ENCODE measurements around the gene PALM2AKAP2.

Gene PALM2AKAP2

DNA sequence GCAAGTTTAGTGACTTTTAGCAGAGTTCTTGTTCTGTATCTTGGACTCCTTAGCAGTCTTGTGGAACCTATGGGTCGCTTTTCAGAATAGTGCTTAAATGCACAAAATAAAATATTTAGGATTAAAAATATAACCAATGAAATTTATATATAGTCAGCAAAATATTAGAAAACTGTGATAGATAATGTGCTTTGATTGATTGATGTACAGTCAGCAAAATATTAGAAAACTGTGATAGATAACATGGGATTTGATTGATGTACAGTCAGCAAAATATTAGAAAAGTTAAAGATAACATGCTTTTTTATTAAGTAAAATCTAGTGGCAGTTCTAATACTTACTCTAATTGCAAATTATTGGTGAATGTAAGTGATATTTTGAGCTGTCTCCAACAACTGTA, 16.1 kb downstream of the PALM2AKAP2 start:
- Histone ChIP-seq H3K4me1 (ENCODE audit: control insufficient read depth, insufficient read depth, low read length) (no peaks in the 10 kb centered on the region), H3K4me3 (ENCODE audit: low read length) (no peak overlapping the region)

DNA sequence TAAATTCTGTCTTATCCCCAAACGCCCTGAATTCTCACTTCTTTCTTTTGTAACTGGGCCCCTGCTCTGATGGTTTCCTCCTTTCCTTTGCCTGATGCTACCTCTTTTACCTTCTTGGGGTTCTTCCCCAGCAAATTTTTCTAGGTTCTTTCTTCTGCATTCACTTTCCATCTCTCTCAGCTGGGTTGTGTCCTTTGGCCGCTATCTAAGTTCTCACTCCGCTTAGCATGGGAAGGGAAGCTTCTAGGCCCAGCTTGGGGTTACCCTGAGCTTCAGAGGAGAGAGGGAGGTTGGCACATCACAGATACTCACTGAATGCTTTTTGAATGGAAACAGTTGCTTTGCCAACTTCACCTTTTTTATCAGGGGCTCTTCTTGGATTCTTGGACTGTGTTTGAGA, 17.0 kb downstream of the PALM2AKAP2 start:
- no peaks in the 10 kb centered on the region for H3K9me3 ChIP-seq (ENCODE audit: control insufficient read depth, low read length)
- no peaks in the 10 kb centered on the region for H3K27me3 ChIP-seq (ENCODE audit: control insufficient read depth, insufficient read depth, low read length)
- H3K36me3 ChIP-seq (ENCODE audit: control insufficient read depth, insufficient read depth, low read length): no peaks in the 10 kb centered on the region
- no peak overlapping the region for H3K4me3 ChIP-seq (ENCODE audit: low read length)
- no peak overlapping the region for H3K9ac ChIP-seq (ENCODE audit: low read length)
- H3K4me1 ChIP-seq (ENCODE audit: control insufficient read depth, insufficient read depth, low read length): no peaks in the 10 kb centered on the region

More for the DNA sequence above, 16.1 kb downstream of the PALM2AKAP2 start:
- H3K9me3 ChIP-seq (ENCODE audit: control insufficient read depth, low read length): no peaks in the 10 kb centered on the region
- no peak overlapping the region for H3K9ac ChIP-seq (ENCODE audit: low read length)
- no peaks in the 10 kb centered on the region for H3K27me3 ChIP-seq (ENCODE audit: control insufficient read depth, insufficient read depth, low read length)
- H3K36me3 ChIP-seq (ENCODE audit: control insufficient read depth, insufficient read depth, low read length): no peaks in the 10 kb centered on the region

DNA sequence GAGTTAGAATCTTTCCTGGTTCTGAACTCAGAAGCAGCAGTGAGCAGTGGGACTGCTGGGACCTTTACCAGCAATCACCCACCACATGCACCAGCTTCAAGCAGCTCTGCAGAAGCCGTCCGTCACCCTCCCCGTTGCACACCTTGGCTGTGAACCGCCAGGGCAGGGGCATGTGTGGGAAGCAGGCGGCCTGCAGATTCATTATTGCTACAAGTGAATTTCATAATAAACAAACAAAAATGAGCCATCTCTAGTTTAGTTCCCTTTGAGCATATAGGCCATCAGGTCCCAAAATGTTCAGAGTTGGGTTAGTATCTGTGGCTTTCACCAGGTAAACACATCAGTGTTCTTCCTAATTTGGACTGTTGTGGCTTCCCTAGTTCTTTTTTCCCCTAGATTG, 17.5 kb downstream of the PALM2AKAP2 start:
- Histone ChIP-seq H3K9me3 (ENCODE audit: control insufficient read depth, low read length) (no peaks in the 10 kb centered on the region), H3K4me3 (ENCODE audit: low read length) (no peak overlapping the region), H3K27me3 (ENCODE audit: control insufficient read depth, insufficient read depth, low read length) (no peaks in the 10 kb centered on the region), H3K4me1 (ENCODE audit: control insufficient read depth, insufficient read depth, low read length) (no peaks in the 10 kb centered on the region), H3K9ac (ENCODE audit: low read length) (no peak overlapping the region), H3K36me3 (ENCODE audit: control insufficient read depth, insufficient read depth, low read length) (no peaks in the 10 kb centered on the region)

DNA sequence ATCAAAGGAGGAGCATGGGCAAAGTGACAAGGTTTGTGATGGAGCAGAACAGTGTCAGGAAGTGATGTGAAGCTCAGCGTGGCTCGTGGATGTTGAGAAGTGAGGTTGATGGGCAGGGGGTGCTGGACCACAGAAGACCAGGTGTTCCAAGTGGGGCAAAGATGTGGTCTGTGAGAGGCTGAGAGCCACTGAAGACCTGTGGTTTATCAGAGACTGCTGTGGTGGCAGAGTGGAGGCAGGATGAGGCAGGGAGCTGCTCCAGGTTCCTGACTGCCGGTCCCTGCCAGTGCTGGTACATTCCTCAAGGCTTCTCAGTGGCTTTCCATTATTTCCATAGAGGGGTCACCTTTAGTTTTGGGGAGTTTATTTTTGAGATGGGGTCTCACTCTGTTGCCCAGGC, 19.1 kb downstream of the PALM2AKAP2 start:
- Histone ChIP-seq H3K36me3 (ENCODE audit: control insufficient read depth, insufficient read depth, low read length) (no peaks in the 10 kb centered on the region), H3K4me3 (ENCODE audit: low read length) (no peak overlapping the region), H3K9me3 (ENCODE audit: control insufficient read depth, low read length) (no peaks in the 10 kb centered on the region), H3K9ac (ENCODE audit: low read length) (no peak overlapping the region), H3K27me3 (ENCODE audit: control insufficient read depth, insufficient read depth, low read length) (no peaks in the 10 kb centered on the region), H3K4me1 (ENCODE audit: control insufficient read depth, insufficient read depth, low read length) (no peaks in the 10 kb centered on the region)

DNA sequence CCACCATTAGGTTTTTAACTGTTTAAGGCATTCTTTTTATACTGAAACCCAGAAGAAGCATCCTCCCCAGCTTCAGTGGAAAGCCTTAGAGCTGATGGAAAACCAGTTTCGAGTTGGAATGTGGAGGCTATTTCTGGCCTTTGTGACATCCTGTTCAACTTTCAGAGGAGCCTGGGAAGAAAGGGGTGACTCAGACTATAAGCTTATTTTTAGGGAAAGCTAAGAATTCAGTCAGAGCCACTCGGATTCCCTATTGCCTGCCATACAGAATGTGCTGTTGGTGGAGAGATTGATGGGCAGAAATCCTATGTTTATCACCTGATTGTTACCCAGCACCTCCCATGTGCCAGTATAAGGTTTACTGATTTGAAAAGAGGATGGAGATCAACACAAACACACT, 19.8 kb downstream of the PALM2AKAP2 start:
- Histone ChIP-seq H3K9me3 (ENCODE audit: control insufficient read depth, low read length) (no peaks in the 10 kb centered on the region), H3K4me1 (ENCODE audit: control insufficient read depth, insufficient read depth, low read length) (no peaks in the 10 kb centered on the region), H3K9ac (ENCODE audit: low read length) (no peak overlapping the region), H3K4me3 (ENCODE audit: low read length) (no peak overlapping the region), H3K36me3 (ENCODE audit: control insufficient read depth, insufficient read depth, low read length) (no peaks in the 10 kb centered on the region), H3K27me3 (ENCODE audit: control insufficient read depth, insufficient read depth, low read length) (no peaks in the 10 kb centered on the region)

DNA sequence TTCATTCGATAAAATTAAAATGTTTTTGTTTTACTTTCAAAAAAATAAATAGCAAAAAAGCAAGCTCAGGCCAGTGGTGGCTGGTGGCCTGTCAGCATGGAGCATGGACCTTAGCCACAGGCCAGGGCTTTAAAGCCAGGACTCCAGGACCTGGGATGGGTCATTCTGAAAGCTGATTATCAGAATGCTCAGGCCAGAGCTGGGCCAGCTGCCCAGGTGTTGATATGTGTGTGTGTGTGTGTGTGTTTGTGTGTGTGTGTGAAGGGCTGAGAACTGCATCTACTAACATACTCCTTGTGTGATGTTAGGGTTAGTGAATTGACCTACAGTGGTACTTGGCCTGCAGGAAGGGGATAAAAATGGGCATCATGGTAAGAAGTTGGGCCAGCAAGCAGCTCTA, 21.5 kb downstream of the PALM2AKAP2 start:
- Histone ChIP-seq H3K9ac (ENCODE audit: low read length) (no peak overlapping the region), H3K36me3 (ENCODE audit: control insufficient read depth, insufficient read depth, low read length) (no peaks in the 10 kb centered on the region), H3K27me3 (ENCODE audit: control insufficient read depth, insufficient read depth, low read length) (no peaks in the 10 kb centered on the region), H3K4me3 (ENCODE audit: low read length) (no peak overlapping the region), H3K4me1 (ENCODE audit: control insufficient read depth, insufficient read depth, low read length) (no peaks in the 10 kb centered on the region), H3K9me3 (ENCODE audit: control insufficient read depth, low read length) (no peaks in the 10 kb centered on the region)

DNA sequence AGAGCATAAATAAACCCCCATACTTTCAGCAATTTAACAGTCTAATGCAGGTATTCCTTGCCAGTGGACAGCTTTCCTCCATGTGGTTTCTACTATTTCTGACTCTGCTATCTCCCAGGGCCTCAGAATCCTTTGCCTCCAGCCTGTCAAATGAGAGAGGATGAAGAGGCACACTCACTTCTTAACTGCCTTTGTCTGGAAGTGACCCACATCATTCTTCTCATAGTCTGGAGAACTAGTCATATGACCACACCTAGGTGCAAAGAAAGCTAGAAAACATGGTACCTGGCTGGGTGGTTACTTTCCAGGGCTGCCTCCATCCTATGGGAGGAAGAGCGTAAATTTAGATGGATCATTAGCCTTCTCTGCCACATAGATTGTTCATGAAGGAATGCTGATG, 22.5 kb downstream of the PALM2AKAP2 start:
- Histone ChIP-seq H3K36me3 (ENCODE audit: control insufficient read depth, insufficient read depth, low read length) (no peaks in the 10 kb centered on the region), H3K9me3 (ENCODE audit: control insufficient read depth, low read length) (no peaks in the 10 kb centered on the region), H3K9ac (ENCODE audit: low read length) (no peak overlapping the region), H3K4me3 (ENCODE audit: low read length) (no peak overlapping the region), H3K27me3 (ENCODE audit: control insufficient read depth, insufficient read depth, low read length) (no peaks in the 10 kb centered on the region), H3K4me1 (ENCODE audit: control insufficient read depth, insufficient read depth, low read length) (no peaks in the 10 kb centered on the region)

DNA sequence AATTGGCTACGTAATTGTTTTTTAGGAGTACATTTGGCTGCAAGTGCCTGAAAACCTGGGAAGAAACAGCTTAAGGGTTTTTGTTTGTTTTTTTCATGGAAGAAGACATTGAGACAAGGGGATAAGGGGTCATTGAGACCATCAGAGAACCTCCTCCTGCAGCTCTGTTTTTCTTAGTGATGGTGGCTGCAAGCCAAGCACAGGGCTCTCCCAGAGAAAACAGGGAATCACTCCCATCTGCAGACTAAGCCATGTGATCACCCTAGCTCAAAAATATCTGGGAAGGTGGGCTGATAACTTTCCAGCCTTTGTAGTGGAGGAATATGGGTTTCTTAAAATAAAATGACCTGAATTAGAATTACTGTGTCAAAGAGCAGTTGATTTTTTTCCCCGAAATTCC, 25.1 kb downstream of the PALM2AKAP2 start:
- H3K27me3 ChIP-seq (ENCODE audit: control insufficient read depth, insufficient read depth, low read length): no peaks in the 10 kb centered on the region
- H3K4me3 ChIP-seq (ENCODE audit: low read length): no peak overlapping the region
- H3K9ac ChIP-seq (ENCODE audit: low read length): no peak overlapping the region
- no peaks in the 10 kb centered on the region for H3K9me3 ChIP-seq (ENCODE audit: control insufficient read depth, low read length)
- H3K36me3 ChIP-seq (ENCODE audit: control insufficient read depth, insufficient read depth, low read length): no peaks in the 10 kb centered on the region
- H3K4me1 ChIP-seq (ENCODE audit: control insufficient read depth, insufficient read depth, low read length): no peaks in the 10 kb centered on the region

DNA sequence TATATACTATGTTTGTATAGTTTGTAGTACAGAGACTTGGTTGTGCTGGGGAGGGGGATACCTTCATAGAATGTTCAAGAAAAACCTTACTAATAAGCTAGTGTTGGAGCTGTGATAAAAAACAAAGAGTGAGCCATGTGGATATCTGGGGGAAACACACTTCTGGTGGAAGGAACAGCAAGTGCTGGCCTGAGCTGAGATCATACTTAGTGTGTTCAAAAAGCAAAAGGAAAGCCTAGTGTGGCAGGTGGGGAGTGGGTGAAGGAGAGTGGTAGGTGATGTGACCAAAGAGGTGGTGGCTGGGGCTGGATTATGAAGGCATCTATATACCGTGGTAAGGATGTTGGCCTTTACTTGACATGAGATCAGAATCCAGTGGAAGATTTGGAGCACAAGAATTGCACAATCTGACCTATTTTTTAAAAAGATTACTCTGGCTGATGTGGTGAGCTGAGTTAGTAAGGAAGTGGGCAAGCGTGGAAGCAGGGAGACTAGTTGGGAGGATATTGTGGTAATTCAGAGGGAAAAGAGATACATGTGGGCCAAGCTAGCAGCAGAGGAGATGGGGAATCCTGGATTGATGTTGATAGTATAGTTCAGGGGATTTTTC, 26.6 kb downstream of the PALM2AKAP2 start:
- Histone ChIP-seq H3K36me3 (ENCODE audit: control insufficient read depth, insufficient read depth, low read length) (no peaks in the 10 kb centered on the region), H3K4me1 (ENCODE audit: control insufficient read depth, insufficient read depth, low read length) (no peaks in the 10 kb centered on the region), H3K9ac (ENCODE audit: low read length) (no peak overlapping the region), H3K4me3 (ENCODE audit: low read length) (no peak overlapping the region), H3K27me3 (ENCODE audit: control insufficient read depth, insufficient read depth, low read length) (no peaks in the 10 kb centered on the region), H3K9me3 (ENCODE audit: control insufficient read depth, low read length) (no peaks in the 10 kb centered on the region)

DNA sequence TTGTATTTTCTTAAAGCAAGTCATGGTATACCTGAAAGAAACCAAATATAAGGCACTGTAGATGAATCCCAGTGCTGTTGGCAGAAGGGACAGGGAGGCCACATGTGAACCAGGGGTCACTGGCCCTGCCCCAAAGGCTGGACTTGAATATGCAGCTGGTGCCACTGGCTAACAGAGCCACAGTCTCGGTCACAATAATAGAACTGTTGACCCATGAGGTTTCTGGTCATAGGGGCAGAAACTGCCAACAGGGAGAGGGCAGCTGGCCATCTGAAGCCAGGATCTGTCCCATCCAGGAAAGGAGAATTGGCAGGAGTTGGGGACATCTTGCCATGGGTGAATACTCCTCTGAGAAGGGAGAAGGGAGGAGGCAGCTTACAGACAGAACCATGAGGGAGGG, 31.9 kb downstream of the PALM2AKAP2 start:
- no peak overlapping the region for H3K9ac ChIP-seq (ENCODE audit: low read length)
- H3K4me3 ChIP-seq (ENCODE audit: low read length): no peak overlapping the region
- no peaks in the 10 kb centered on the region for H3K4me1 ChIP-seq (ENCODE audit: control insufficient read depth, insufficient read depth, low read length)
- no peaks in the 10 kb centered on the region for H3K27me3 ChIP-seq (ENCODE audit: control insufficient read depth, insufficient read depth, low read length)
- no peaks in the 10 kb centered on the region for H3K36me3 ChIP-seq (ENCODE audit: control insufficient read depth, insufficient read depth, low read length)
- H3K9me3 ChIP-seq (ENCODE audit: control insufficient read depth, low read length): no peaks in the 10 kb centered on the region

DNA sequence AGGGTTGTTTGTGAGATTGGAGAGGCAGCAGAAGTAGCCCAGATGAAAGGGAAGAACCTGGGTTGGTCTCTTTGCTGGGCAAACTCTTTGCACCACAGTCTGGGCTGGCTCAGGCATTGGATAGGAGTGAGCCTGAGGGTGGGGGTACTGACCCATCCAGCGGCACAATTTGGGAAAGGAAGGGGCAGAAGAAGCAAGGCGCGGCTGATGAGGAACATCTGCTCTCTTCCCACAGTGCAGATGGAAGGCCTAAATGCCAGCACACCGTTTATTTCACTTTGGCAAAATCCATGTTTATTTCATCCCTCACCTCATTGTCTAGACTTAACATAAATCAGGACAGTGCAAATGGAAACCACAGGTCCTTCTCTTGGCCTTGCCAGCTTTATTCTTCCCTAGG, 32.3 kb downstream of the PALM2AKAP2 start:
- Histone ChIP-seq H3K4me3 (ENCODE audit: low read length) (no peak overlapping the region), H3K4me1 (ENCODE audit: control insufficient read depth, insufficient read depth, low read length) (no peaks in the 10 kb centered on the region), H3K36me3 (ENCODE audit: control insufficient read depth, insufficient read depth, low read length) (no peaks in the 10 kb centered on the region), H3K9ac (ENCODE audit: low read length) (no peak overlapping the region), H3K9me3 (ENCODE audit: control insufficient read depth, low read length) (no peaks in the 10 kb centered on the region), H3K27me3 (ENCODE audit: control insufficient read depth, insufficient read depth, low read length) (no peaks in the 10 kb centered on the region)

DNA sequence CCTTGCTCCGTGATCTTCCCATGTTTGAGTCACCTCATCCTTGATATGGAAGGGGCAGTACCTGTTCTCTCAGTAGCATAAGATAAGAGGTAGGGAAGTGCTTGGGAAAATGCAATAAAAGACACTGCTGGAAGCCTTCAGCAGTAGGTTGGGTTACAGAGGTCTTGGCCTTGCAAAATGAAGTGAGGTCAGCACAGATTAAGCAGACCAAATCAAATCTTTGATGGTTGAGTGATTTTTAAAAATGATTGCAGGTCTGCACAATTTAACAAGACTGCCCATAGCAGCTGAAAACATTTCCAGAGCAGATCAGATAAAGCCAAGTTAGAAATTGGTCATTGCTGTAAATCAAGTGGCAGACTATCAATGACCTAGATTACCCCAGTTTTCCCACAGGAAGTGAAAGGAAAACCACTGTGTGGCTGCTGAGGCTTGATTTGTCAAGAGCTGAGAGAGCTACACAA, 32.9 kb downstream of the PALM2AKAP2 start:
- Histone ChIP-seq H3K36me3 (ENCODE audit: control insufficient read depth, insufficient read depth, low read length) (no peaks in the 10 kb centered on the region), H3K4me1 (ENCODE audit: control insufficient read depth, insufficient read depth, low read length) (peaks cover 3% of the 10 kb centered on the region), H3K9me3 (ENCODE audit: control insufficient read depth, low read length) (no peaks in the 10 kb centered on the region), H3K4me3 (ENCODE audit: low read length) (no peak overlapping the region), H3K27me3 (ENCODE audit: control insufficient read depth, insufficient read depth, low read length) (no peaks in the 10 kb centered on the region), H3K9ac (ENCODE audit: low read length) (no peak overlapping the region)

DNA sequence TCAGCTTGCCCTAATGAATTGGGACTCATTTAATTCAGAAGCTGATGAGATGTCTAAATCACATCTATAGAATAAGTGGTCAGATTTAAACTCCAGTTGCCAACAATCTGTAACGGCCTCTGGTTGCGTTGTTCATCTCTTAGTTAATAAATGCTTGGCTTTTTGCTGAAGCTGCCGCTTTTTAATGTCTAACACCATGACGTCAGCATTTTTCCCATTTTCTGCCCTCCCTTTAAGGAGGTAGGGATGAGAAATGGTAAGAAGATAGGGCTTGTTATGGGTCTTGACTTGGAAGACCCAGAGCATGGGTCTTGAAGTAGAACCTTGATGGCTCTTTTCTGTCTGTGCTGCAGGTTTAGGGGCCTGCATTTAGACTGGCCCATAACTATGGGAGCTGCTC, 33.3 kb downstream of the PALM2AKAP2 start:
- H3K9me3 ChIP-seq (ENCODE audit: control insufficient read depth, low read length): no peaks in the 10 kb centered on the region
- peaks cover 3% of the 10 kb centered on the region for H3K4me1 ChIP-seq (ENCODE audit: control insufficient read depth, insufficient read depth, low read length)
- H3K36me3 ChIP-seq (ENCODE audit: control insufficient read depth, insufficient read depth, low read length): no peaks in the 10 kb centered on the region
- no peaks in the 10 kb centered on the region for H3K27me3 ChIP-seq (ENCODE audit: control insufficient read depth, insufficient read depth, low read length)
- H3K4me3 ChIP-seq (ENCODE audit: low read length): no peak overlapping the region
- no peak overlapping the region for H3K9ac ChIP-seq (ENCODE audit: low read length)

Measured in mucosa of stomach (tissue), 1 donor.